ENCODE measurements around the gene CPEB3. TPM values are rescaled to one million over a fixed set of nuclear protein-coding genes. Genes with fewer than 3 reads are reported as not detected.

The CPEB3 gene
- polyA plus RNA-seq, 2 of the 4 experiments (the other 2 are of a cell fraction): 0.37 to 0.41 TPM

DNA sequence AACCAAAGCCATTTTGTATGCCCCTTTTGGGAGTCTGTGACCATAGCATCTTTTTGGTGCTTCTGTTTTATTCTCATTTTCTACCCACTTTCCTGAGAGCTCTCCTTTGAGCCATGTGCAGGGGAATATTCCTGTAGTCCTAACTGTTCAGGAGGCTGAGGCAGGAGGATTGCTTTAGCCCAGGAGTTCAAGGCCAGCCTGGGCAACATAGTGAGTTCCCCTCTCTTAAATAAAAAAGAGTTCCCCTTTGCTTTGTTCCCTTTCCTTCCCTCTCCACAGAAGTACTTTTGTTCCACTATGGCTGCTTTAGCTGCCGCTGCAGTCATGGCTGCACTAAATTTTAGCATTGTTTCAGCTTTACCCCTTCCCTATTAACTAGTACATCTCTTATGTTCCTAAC is 281.4 kb downstream of the CPEB3 start:
- Histone ChIP-seq H3K27ac (no peak overlapping the region), H3K9me3 (no peaks in the 10 kb centered on the region), H3K4me1 (peaks cover 9% of the 10 kb centered on the region), H3K4me2 (no peak overlapping the region), H3K4me3 (no peak overlapping the region)
- WGBS (ENCODE audit: missing lambda C conversion rate): 100% methylated on average over 1 of the region's 1 CpG
- DNase-seq (ENCODE audit: low read depth in 1 of 2, low spot score in 1 of 2) (no peak), FAIRE-seq (no peak), ATAC-seq (no peak)
- CTCF ChIA-PET: interaction anchor here (1.2 kb wide), 1 partner anchor 96 kb away, joined by 3 read pairs; no protein-coding TSS in a partner anchor
- POLR2A ChIA-PET: no interaction called here
- no peak for TF ChIP-seq RCOR1 (IDR thresholded peaks at IDR 0.05; ENCODE audit: low read depth, low read length)
- TF ChIP-seq, protein P1, sequence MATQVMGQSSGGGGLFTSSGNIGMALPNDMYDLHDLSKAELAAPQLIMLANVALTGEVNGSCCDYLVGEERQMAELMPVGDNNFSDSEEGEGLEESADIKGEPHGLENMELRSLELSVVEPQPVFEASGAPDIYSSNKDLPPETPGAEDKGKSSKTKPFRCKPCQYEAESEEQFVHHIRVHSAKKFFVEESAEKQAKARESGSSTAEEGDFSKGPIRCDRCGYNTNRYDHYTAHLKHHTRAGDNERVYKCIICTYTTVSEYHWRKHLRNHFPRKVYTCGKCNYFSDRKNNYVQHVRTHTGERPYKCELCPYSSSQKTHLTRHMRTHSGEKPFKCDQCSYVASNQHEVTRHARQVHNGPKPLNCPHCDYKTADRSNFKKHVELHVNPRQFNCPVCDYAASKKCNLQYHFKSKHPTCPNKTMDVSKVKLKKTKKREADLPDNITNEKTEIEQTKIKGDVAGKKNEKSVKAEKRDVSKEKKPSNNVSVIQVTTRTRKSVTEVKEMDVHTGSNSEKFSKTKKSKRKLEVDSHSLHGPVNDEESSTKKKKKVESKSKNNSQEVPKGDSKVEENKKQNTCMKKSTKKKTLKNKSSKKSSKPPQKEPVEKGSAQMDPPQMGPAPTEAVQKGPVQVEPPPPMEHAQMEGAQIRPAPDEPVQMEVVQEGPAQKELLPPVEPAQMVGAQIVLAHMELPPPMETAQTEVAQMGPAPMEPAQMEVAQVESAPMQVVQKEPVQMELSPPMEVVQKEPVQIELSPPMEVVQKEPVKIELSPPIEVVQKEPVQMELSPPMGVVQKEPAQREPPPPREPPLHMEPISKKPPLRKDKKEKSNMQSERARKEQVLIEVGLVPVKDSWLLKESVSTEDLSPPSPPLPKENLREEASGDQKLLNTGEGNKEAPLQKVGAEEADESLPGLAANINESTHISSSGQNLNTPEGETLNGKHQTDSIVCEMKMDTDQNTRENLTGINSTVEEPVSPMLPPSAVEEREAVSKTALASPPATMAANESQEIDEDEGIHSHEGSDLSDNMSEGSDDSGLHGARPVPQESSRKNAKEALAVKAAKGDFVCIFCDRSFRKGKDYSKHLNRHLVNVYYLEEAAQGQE (IDR thresholded peaks at IDR 0.05): no peak
- TF ChIP-seq, protein P2, sequence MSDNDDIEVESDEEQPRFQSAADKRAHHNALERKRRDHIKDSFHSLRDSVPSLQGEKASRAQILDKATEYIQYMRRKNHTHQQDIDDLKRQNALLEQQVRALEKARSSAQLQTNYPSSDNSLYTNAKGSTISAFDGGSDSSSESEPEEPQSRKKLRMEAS (IDR thresholded peaks at IDR 0.05): no peak

DNA sequence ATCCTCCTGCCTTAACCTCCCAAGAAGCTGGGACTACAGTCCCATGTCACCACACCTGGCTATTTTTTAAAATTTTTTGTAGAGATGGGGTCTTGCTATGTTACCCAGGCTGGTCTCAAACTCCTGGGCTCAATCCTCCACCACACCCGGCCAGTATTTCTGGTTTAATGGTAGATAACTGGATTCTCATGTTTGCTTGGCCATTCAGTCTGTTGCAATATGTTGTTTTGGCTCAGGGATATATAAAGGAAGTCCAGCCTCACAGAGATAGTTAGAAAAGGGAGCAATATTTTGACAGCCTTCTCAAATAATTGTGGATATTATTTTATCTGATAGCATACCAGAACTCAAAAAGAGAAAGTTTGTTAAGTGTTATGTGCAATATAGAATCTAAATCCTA is 284.9 kb downstream of the CPEB3 start:
- CTCF ChIA-PET: no interaction called here
- ATAC-seq (no peak), DNase-seq (ENCODE audit: low read depth in 1 of 2, low spot score in 1 of 2) (no peak), FAIRE-seq (no peak)
- H3K4me3 ChIP-seq: no peak overlapping the region
- no peak overlapping the region for H3K4me2 ChIP-seq
- 89% methylated on average over 1 of the region's 1 CpG for WGBS (ENCODE audit: missing lambda C conversion rate)
- H3K4me1 ChIP-seq: peaks cover under 1% of the 10 kb centered on the region; the same call in 1 of the 3 replicates
- no peak for TF ChIP-seq SREBF2 (IDR thresholded peaks at IDR 0.05)
- no peak for TF ChIP-seq CBX2 (IDR thresholded peaks at IDR 0.05; ENCODE audit: borderline replicate concordance, low read depth)
- no peak for TF ChIP-seq RNF2 (IDR thresholded peaks at IDR 0.05; ENCODE audit: borderline replicate concordance, low read depth)
- no peak for TF ChIP-seq JUN (IDR thresholded peaks at IDR 0.05)
- TF ChIP-seq HEYL (CRISPR knock-in tag; IDR thresholded peaks at IDR 0.05): no peak
- TF ChIP-seq EHF (CRISPR knock-in tag; IDR thresholded peaks at IDR 0.05): no peak
- no peak for TF ChIP-seq USF2 (IDR thresholded peaks at IDR 0.05)
- no peak for TF ChIP-seq RARB (CRISPR knock-in tag; IDR thresholded peaks at IDR 0.05)
- no peak for TF ChIP-seq FOXS1 (CRISPR knock-in tag; IDR thresholded peaks at IDR 0.05)
- TF ChIP-seq ESRRA (IDR thresholded peaks at IDR 0.05; ENCODE audit: borderline replicate concordance, low read length): no peak
- no peak for TF ChIP-seq CEBPB (IDR thresholded peaks at IDR 0.05)
- TF ChIP-seq RFX5 (IDR thresholded peaks at IDR 0.05): no peak
- TF ChIP-seq, protein P3, sequence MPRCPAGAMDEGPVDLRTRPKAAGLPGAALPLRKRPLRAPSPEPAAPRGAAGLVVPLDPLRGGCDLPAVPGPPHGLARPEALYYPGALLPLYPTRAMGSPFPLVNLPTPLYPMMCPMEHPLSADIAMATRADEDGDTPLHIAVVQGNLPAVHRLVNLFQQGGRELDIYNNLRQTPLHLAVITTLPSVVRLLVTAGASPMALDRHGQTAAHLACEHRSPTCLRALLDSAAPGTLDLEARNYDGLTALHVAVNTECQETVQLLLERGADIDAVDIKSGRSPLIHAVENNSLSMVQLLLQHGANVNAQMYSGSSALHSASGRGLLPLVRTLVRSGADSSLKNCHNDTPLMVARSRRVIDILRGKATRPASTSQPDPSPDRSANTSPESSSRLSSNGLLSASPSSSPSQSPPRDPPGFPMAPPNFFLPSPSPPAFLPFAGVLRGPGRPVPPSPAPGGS (IDR thresholded peaks at IDR 0.05): no peak
- no peak for TF ChIP-seq RAD21 (conservative IDR thresholded peaks at IDR 0.05 in 1 of 2, IDR thresholded peaks at IDR 0.05 in 1 of 2)
- no peak for TF ChIP-seq ELK1 (IDR thresholded peaks at IDR 0.05; ENCODE audit: low read depth, low read length)
- TF ChIP-seq HOXA7 (CRISPR knock-in tag; IDR thresholded peaks at IDR 0.05): no peak
- TF ChIP-seq HMGXB4 (CRISPR knock-in tag; IDR thresholded peaks at IDR 0.05; ENCODE audit: borderline replicate concordance): no peak
- POLR2A ChIA-PET: no interaction called here
- peaks cover 4% of the 10 kb centered on the region; the same call in 1 of the 3 replicates for H3K9me3 ChIP-seq
- H3K27ac ChIP-seq: no peak overlapping the region
